Skin epidermis (tissue), 12 donors: ENCODE results near the gene C1orf35.

Experiments used
- H3K27ac ChIP-seq, 21 experiments: fragments of 200-600 bp; sonication (generic) in 11 of 21; one replicate each; pipeline ENCODE4 v1.5.0; 2020; ENCODE audit warnings: mild to moderate bottlenecking in 3 of 21, inconsistent platforms in 2 of 21, moderate library complexity in 2 of 21
- H3K4me3 ChIP-seq, 7 experiments: fragments of 200-600 bp; sonication (generic) in 2 of 7; one replicate each; pipeline ENCODE4 v1.5.0; 2020; ENCODE audit warnings: inconsistent platforms in 2 of 7, mild to moderate bottlenecking in 2 of 7, moderate library complexity in 1 of 7

The C1orf35 gene

GRCh38 chr1:228058949-228059633, 44.0 kb downstream of the C1orf35 start:
- peak overlapping the region in 1 of 21 experiments; percentile 41 for H3K27ac ChIP-seq
- peak overlapping the region in 6 of 7 experiments; percentile 5 to 34 (median 20) for H3K4me3 ChIP-seq

GRCh38 chr1:228058172-228058948, 44.8 kb downstream of the C1orf35 start:
- H3K4me3 ChIP-seq, result no peak overlapping the region
- H3K27ac ChIP-seq, result no peak overlapping the region
